Panc1 (cell line): Measurements from ENCODE around the gene PBXIP1.

Experiments used
- CTCF ChIP-seq: fragments of 450-650 bp; IDR thresholded peaks from 2 replicates; pipeline ENCODE4 v1.5.1; 2017; ENCODE audit warnings: mild to moderate bottlenecking
- POLR2AphosphoS5 ChIP-seq: IDR thresholded peaks from 2 replicates; pipeline ENCODE4 v1.6.1; 2012; ENCODE audit warnings: mild to moderate bottlenecking, low read depth, low read length, moderate library complexity
- REST ChIP-seq, 2 experiments: IDR thresholded peaks; 2 replicates each; pipeline ENCODE4 v1.6.1; 2011 to 2012; ENCODE audit warnings: low read depth in 2 of 2, control low read depth in 1 of 2, low read length in 1 of 2, mild to moderate bottlenecking in 1 of 2, moderate library complexity in 1 of 2; ENCODE audit not compliant: insufficient read depth in 1 of 2
- SIN3A ChIP-seq: IDR thresholded peaks from 2 replicates; pipeline ENCODE4 v1.6.1; 2012; ENCODE audit warnings: low read depth, mild to moderate bottlenecking, low read length, moderate library complexity, borderline replicate concordance; ENCODE audit not compliant: insufficient read depth

GRCh38 chr1:154955039-154955717, 721 bp downstream of the PBXIP1 start:
- TF ChIP-seq SIN3A (no peak), CTCF (no peak), REST (IDR thresholded peaks at IDR 0.05; ENCODE audit: insufficient read depth in 1 of 2, low read depth in 2 of 2, low read length in 1 of 2) (no peak), POLR2AphosphoS5 (no peak)
